ENCODE results near the gene RALGAPA1.
"Not testable (repeated sequence)": the region's sequence is repeated elsewhere in the genome, so short reads cannot be mapped to it uniquely, and the experiment has no call there.

RALGAPA1 gene

GRCh38 chr14:35637851-35638250 lies 171.2 kb downstream of the RALGAPA1 start:
- TF ChIP-seq, protein P1, sequence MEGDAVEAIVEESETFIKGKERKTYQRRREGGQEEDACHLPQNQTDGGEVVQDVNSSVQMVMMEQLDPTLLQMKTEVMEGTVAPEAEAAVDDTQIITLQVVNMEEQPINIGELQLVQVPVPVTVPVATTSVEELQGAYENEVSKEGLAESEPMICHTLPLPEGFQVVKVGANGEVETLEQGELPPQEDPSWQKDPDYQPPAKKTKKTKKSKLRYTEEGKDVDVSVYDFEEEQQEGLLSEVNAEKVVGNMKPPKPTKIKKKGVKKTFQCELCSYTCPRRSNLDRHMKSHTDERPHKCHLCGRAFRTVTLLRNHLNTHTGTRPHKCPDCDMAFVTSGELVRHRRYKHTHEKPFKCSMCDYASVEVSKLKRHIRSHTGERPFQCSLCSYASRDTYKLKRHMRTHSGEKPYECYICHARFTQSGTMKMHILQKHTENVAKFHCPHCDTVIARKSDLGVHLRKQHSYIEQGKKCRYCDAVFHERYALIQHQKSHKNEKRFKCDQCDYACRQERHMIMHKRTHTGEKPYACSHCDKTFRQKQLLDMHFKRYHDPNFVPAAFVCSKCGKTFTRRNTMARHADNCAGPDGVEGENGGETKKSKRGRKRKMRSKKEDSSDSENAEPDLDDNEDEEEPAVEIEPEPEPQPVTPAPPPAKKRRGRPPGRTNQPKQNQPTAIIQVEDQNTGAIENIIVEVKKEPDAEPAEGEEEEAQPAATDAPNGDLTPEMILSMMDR (IDR thresholded peaks at IDR 0.05; ENCODE audit: insufficient read depth, missing control alignments), result no peak

GRCh38 chr14:35637269-35637668 lies 171.8 kb downstream of the RALGAPA1 start:
- FAIRE-seq, result no peak
- TF ChIP-seq, protein P1 (IDR thresholded peaks at IDR 0.05; ENCODE audit: insufficient read depth, missing control alignments), result no peak
- no peak for DNase-seq (ENCODE audit: insufficient read length, low spot score)

More at GRCh38 chr14:35637851-35638250, 171.2 kb downstream of the RALGAPA1 start:
- no peak for FAIRE-seq
- no peak for DNase-seq (ENCODE audit: insufficient read length, low spot score)

DNA sequence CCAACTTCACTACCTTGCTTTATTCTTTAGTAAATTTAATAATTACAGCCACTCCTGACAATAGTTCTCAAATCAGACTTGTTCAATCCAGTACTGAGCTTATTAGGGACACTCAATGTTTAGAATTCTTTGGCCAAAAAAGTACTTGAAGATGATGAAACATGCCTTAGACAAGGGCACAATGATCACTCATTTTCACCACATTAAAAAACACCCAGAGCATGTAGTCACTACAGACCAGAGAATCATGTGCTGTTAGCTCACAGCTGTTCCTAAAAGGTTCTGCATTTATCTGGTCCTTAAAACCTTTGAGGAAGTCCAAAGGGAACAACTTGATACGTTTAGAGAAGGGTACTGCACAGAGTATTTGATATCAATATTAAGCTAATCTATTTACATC lies 176.4 kb downstream of the RALGAPA1 start:
- TF ChIP-seq, protein P1 (IDR thresholded peaks at IDR 0.05; ENCODE audit: insufficient read depth, missing control alignments), result no peak
- FAIRE-seq (no peak), DNase-seq (ENCODE audit: insufficient read length, low spot score) (no peak)

DNA sequence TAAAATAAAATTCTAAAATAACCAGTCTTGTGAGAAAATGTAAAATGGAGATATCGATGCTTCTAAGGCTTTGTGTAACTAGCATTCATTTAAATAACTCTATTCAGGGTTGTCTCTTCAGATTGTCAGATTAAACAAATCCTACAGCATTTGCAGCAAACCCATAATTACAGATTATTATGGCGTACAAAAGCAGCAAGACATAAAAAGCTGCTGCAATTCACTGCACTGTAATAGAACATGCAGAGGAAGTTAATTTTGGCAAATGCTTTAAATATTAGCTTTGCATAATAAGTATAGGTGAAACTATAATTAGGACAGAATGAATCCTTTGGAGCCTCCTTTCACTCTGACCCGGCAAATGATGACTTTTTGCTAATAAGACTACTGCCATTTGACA lies 176.8 kb downstream of the RALGAPA1 start:
- TF ChIP-seq, protein P1 (IDR thresholded peaks at IDR 0.05; ENCODE audit: insufficient read depth, missing control alignments), result no peak
- FAIRE-seq, result peak; percentile 76

DNA sequence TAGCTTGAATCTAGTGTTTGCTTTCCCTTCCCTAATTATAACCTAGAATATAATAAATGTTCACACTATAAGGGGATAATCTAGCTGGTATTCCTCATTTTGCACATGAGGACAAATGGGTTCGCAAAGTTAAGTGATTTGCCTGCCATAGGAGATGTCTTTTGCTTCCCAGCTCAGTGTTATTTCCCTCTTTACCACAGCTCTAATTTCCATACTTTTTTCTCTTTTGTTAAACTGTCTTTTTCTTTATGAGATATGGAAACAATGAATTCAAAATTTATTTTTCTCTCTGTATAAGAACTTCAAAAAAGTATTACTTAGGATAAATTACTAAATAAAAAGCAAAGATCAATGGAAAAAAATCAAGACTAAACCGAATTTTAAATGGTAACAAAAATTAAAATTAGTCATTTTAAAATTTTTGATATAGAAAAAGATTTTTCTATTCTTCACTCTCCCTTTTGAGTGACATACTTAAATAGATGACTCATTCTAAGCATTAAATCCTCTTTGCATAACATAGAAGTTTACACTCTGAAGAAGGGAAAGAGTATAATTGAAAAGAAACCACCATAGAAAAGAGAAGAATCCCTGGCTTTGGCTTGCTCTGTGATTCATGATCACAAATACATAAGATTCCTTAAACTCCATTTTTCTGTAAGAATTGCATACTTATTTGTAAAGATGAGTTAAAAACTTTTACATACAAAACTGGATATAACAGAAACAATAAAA lies 177.9 kb downstream of the RALGAPA1 start:
- peak; percentile 81 for FAIRE-seq
- TF ChIP-seq, protein P1 (IDR thresholded peaks at IDR 0.05; ENCODE audit: insufficient read depth, missing control alignments), result no peak
- no peak for DNase-seq (ENCODE audit: insufficient read length, low spot score)

More for the DNA sequence above, 176.8 kb downstream of the RALGAPA1 start:
- DNase-seq (ENCODE audit: insufficient read length, low spot score), result no peak

- TF ChIP-seq, protein P1 (IDR thresholded peaks at IDR 0.05; ENCODE audit: insufficient read depth, missing control alignments), result no peak
- no peak for DNase-seq (ENCODE audit: insufficient read length, low spot score)
- no peak for FAIRE-seq
Measured at GRCh38 chr14:35628989-35629388, 180.1 kb downstream of the RALGAPA1 start.

DNA sequence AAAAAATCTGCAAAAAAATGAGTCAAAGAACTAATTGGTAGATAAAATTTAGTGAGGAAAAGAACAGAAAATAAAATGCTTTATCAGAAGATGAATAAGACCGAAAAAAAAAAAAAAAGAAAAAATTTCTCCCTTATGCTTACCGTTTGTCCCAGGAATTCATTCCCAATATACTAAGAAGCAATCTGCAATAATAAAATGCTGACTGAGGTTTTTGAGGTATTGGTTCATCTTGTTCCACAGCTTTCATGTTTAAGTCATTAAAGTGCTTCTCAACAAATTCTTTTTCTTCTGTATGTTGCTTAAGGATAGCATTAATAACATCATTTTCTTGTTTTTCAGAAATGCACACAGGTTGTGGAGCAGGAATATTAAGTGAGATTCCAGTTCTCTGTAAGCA lies 182.1 kb downstream of the RALGAPA1 start:
- peak; percentile 96 for FAIRE-seq
- not testable (repeated sequence) for DNase-seq (ENCODE audit: insufficient read length, low spot score)

- not testable (repeated sequence) for DNase-seq (ENCODE audit: insufficient read length, low spot score); FAIRE-seq
Measured at GRCh38 chr14:35621996-35622395, 187.1 kb downstream of the RALGAPA1 start.

DNA sequence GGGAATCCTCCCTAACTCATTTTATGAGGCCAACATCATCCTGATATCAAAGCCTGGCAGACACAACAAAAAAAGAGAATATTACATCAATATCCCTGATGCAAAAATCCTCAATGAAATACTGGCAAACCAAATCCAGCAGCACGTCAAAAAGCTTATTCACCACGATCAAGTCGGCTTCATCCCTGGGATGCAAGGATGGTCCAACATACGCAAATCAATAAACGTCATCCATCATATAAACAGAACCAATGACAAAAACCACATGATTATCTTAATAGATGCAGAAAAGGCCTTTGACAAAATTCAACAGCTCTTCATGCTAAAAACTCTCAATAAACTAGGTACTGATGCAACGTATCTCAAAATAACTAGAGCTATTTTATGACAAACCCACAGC lies 189.1 kb downstream of the RALGAPA1 start:
- DNase-seq (ENCODE audit: insufficient read length, low spot score); FAIRE-seq: not testable (repeated sequence)

- DNase-seq (ENCODE audit: insufficient read length, low spot score); FAIRE-seq: not testable (repeated sequence)
Measured at GRCh38 chr14:35619461-35619860, 189.6 kb downstream of the RALGAPA1 start.

Data from D721Med (cell line).